NT2/D1 (cell line): ENCODE results near the gene CALHM5.

Experiments used
- DNase-seq: peaks from one replicate; pipeline ENCODE4 v3.0.0-alpha.2; 2011; ENCODE audit warnings: low read depth, low spot score
- H3K27me3 ChIP-seq: 2 replicates; pipeline ENCODE4 v1.6.0; 2011; ENCODE audit warnings: mild to moderate bottlenecking; ENCODE audit not compliant: insufficient read length, insufficient read depth
- H3K36me3 ChIP-seq: 2 replicates; pipeline ENCODE4 v1.6.1; 2011; ENCODE audit warnings: mild to moderate bottlenecking, low read length, mixed read lengths; ENCODE audit not compliant: insufficient read depth, insufficient read length
- H3K4me1 ChIP-seq: 2 replicates; pipeline ENCODE4 v1.5.1; 2011; ENCODE audit not compliant: insufficient read depth, insufficient read length
- H3K4me3 ChIP-seq: 2 replicates; pipeline ENCODE4 v1.5.1; 2011; ENCODE audit warnings: low read depth; ENCODE audit not compliant: insufficient read length
- H3K9ac ChIP-seq: 2 replicates; pipeline ENCODE4 v1.6.0; 2011; ENCODE audit warnings: low read depth; ENCODE audit not compliant: insufficient read length
- H3K9me3 ChIP-seq: 2 replicates; pipeline ENCODE4 v1.5.1; 2011; ENCODE audit warnings: mild to moderate bottlenecking, low read length; ENCODE audit not compliant: insufficient read depth
- SUZ12 ChIP-seq: IDR thresholded peaks from 2 replicates; pipeline ENCODE4 v1.6.1; 2011; ENCODE audit not compliant: insufficient read length, insufficient read depth; ENCODE audit errors: extremely low read depth
- YY1 ChIP-seq: IDR thresholded peaks from 2 replicates; pipeline ENCODE4 v1.6.1; 2011; ENCODE audit not compliant: insufficient read length, insufficient read depth
- ZNF274 ChIP-seq: IDR thresholded peaks from 2 replicates; pipeline ENCODE4 v1.6.1; 2011; ENCODE audit warnings: mild to moderate bottlenecking, low read depth, low read length

The CALHM5 gene

DNA sequence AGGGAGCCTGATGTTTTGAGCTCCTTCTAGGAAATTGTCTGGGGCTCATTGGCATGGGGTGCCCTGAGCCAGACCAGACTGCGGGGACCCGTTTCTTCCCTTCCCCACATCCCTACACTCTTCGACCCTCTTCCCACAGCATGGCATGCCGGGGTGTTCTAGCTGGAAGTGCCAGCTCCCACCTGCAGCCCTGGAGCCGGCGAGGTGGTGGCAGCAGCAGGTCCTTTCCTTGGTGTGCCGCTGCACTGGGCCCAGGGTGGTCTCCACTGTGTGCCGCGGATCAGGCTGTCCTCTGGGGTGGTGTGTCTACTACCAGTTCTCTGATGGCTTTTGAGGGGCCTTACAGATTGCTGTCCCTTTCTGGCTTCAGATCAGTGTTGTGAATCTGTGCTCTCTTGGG, 52.4 kb downstream of the CALHM5 start:
- TF ChIP-seq YY1 (no peak), ZNF274 (no peak), SUZ12 (no peak)
- Histone ChIP-seq H3K27me3 (no peaks in the 10 kb centered on the region), H3K4me1 (no peaks in the 10 kb centered on the region), H3K4me3 (no peak overlapping the region), H3K9me3 (no peaks in the 10 kb centered on the region), H3K36me3 (no peaks in the 10 kb centered on the region), H3K9ac (no peak overlapping the region)
- no peak for DNase-seq

DNA sequence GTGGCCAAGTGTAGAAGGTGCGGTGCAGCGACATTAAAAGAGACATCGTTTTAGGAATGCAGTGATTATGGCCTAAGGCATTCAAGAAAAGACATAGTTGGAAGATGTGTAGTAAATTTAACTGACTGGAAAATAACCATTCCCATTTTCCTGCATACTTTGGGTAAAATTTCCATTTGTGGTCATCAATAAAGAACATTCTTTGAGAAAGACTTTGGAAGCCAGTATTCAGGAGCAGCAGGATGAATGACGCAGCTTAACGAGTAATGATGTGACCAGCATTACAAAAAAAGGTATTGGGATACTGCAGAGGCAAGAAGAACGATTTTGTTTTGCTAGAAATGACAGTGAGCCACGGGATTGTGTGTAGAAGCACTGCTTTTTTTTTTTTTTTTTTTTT, 52.9 kb downstream of the CALHM5 start:
- Histone ChIP-seq H3K4me3 (no peak overlapping the region), H3K4me1 (no peaks in the 10 kb centered on the region), H3K9ac (no peak overlapping the region), H3K27me3 (no peaks in the 10 kb centered on the region), H3K36me3 (no peaks in the 10 kb centered on the region), H3K9me3 (no peaks in the 10 kb centered on the region)
- TF ChIP-seq SUZ12 = no peak
- TF ChIP-seq YY1 = no peak
- TF ChIP-seq ZNF274 = no peak
- no peak for DNase-seq

DNA sequence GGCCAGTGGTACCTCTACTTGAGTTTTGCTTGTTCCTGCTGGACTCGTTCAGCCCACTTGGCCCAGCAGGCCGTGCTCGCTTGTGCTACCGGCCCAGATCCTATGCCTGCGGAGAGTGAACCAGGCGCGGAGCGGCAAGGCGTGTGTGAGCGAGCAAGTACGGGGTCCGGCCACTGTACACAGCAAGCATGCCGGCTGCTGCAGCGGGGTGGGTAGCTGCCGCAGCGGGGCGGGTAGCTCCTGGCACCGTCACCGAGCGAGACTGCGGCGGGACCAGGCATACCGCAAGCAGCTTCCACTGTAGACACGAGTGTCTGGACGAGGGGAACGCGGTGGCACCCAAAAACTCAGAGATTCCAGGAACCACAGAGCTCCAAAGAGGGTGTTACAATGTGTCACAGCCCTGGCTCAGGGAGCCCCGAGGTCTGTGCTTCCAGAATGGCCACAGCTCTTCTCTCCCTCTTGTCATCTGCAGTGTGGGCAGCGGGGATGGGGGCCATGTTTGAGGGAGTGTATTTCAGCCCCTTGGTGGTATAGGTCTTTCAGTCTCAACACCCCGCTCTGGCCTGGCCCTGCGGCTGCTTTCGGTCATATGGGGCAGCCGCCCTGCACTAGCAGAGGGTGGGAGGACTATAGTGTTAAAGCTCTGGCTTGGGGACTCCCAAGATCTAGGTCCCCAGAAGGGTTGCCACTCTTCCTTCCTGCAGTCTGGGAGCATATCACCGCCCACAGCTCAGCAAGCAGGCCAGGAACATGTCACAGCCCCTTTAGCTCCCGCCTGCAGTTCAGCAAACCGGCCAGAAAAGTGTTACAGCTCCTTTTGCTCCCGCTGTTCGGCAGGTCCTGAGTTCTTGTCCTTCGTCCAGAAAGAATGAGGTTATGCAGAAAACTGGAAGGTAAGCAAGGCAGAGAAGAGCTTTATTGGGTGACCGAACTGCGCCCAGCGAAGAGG, 53.8 kb downstream of the CALHM5 start:
- H3K9me3 ChIP-seq = no peaks in the 10 kb centered on the region
- no peak for DNase-seq
- H3K9ac ChIP-seq = no peak overlapping the region
- TF ChIP-seq YY1 = no peak
- TF ChIP-seq ZNF274 = no peak
- no peak for TF ChIP-seq SUZ12
- no peaks in the 10 kb centered on the region for H3K27me3 ChIP-seq
- no peaks in the 10 kb centered on the region for H3K4me1 ChIP-seq
- no peak overlapping the region for H3K4me3 ChIP-seq
- H3K36me3 ChIP-seq = no peaks in the 10 kb centered on the region

DNA sequence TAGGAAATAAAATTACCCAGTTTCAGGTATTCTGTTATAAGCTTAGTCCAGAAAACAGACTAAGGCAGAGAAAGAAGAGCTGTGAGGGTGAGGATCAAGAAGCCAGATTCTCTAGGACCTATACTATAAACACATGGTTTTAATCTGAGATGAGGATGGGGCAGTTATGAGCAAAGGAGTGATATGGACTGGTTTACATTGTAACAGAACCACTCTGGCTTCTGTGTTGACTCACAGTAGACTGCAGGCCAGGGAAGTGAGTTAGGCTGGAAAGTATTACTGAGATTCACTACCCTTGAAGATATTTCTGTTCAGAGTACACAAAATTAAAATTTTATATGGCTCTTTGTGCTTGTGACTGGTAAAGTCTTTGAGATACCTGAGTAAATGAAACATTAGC, 56.7 kb downstream of the CALHM5 start:
- H3K27me3 ChIP-seq = no peaks in the 10 kb centered on the region
- H3K9ac ChIP-seq = no peak overlapping the region
- no peak overlapping the region for H3K4me3 ChIP-seq
- no peaks in the 10 kb centered on the region for H3K36me3 ChIP-seq
- TF ChIP-seq ZNF274 (no peak), YY1 (no peak), SUZ12 (no peak)
- no peaks in the 10 kb centered on the region for H3K4me1 ChIP-seq
- no peak for DNase-seq
- no peaks in the 10 kb centered on the region for H3K9me3 ChIP-seq

DNA sequence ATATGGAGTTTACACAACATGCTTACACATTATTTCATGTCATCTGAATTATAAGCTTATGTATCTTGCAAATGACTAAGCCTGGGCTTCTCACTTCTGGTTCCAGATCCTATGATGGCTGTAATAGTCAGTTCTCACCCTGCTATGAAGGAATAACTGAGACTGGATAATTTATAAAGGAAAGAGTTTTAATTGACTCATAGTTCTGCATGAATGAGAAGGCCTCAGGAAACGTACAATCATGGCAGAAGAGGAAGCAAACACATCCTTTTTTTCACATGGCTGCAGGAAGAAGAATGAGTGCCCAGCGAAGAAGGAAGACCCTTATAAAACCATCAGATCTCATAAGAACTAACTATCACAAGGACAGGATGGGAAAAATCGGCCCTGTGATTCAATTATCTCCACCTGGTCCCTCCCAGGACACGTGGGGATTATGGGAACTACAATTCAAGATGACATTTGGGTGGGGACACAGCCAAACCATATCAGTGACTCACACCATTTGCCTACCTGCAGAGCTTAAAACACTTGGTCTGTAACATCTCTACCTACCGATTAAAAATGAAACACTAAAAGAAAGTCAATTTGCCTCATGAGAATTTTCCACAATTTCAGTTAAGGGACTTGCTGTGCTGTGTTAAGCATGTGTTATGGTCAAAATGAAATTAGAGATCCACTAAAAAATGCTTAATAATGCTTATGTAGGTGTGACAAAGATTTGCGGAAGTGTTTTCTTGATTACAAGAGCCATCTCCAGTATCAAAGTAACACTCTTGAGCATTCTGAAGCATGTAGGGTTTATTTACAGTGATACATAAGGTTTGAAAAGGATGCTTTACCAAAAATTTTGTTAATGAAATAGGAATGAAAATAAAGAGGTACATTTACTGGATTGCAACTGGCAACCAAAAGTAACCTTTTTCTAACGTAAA, 57.6 kb downstream of the CALHM5 start:
- H3K4me1 ChIP-seq = no peaks in the 10 kb centered on the region
- TF ChIP-seq ZNF274 (no peak), SUZ12 (no peak), YY1 (no peak)
- no peak overlapping the region for H3K4me3 ChIP-seq
- no peak overlapping the region for H3K9ac ChIP-seq
- DNase-seq = no peak
- no peaks in the 10 kb centered on the region for H3K27me3 ChIP-seq
- H3K9me3 ChIP-seq = no peaks in the 10 kb centered on the region
- H3K36me3 ChIP-seq = peaks cover 4% of the 10 kb centered on the region

DNA sequence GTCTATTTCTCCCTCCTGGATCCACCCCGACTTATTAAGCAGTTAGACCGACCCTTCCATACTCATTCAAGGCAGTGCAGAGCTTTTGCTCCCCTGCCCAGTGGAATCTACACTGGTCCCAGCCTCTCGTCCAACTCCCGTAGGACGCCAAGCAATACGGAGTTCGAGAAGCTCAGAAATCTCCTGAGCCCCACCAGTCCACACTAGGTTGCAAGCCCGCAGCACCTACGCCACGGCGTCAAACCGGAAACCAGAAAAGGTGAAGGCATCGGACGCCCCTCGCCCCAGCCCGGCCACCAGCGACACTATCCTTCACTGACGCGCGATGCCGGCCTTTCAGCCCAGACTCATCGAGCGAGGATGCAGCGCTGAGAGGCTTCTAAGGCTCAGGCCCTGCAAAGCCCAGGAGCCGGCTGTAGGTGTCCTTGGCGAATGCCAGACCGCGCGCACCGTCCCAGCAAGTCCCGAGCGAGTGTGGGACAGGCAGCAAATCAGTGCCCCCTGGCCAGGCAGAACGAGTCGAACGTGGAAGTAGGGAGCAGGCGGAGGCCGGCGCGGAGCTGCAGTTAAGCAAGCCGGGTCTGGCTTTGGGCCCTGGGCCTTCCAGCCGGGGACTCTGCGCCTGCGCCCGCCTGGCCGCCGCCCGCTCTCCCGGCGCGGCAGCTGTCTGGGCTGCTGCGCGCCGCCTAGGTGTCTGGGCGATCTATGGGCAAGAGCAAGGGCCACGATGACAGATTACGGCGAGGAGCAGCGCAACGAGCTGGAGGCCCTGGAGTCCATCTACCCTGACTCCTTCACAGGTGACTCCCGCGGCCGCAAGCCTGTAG, 59.6 kb downstream of the CALHM5 start, which contains the start of gene RWDD1:
RWDD1 (plus strand) TSS at position 649 of the 827 bp plus-strand sequence; CDS start at position 728, 79 bp downstream.
- peak within 1 kb of the TSS; percentile 90 for H3K4me3 ChIP-seq
- H3K27me3 ChIP-seq = no peaks in the 10 kb centered on the region
- peaks cover 21% of the 10 kb centered on the region for H3K36me3 ChIP-seq
- DNase-seq = peak; percentile 94
- TF ChIP-seq YY1 = no peak
- no peak for TF ChIP-seq SUZ12
- TF ChIP-seq ZNF274 = no peak
- peak within 1 kb of the TSS; percentile 99 for H3K9ac ChIP-seq
- no peaks in the 10 kb centered on the region for H3K4me1 ChIP-seq
- H3K9me3 ChIP-seq = no peaks in the 10 kb centered on the region
